H1 (cell line): ENCODE measurements around the gene DARS1. TPM values are rescaled to one million over a fixed set of nuclear protein-coding genes. Genes with fewer than 3 reads are reported as not detected.

Experiments
- CTCF ChIA-PET: fragments of 300-600 bp; sonication (Branson Sonifier 250); formaldehyde crosslinking; loops from one replicate; lab custom pipeline; 2021; ENCODE audit not compliant: partially characterized antibody; lab: Charles Lee
- POLR2A ChIA-PET: fragments of 300-600 bp; sonication (Branson Sonifier 250); formaldehyde crosslinking; loops from one replicate; lab custom pipeline; 2021; ENCODE audit warnings: inconsistent platforms; ENCODE audit not compliant: partially characterized antibody; lab: Charles Lee
- DNase-seq, 2 experiments: peaks; one replicate each; pipeline versions ENCODE4 v3.0.0 to v3.0.0-alpha.2; 2010 to 2022; ENCODE audit warnings: low spot score in 2 of 2, low read depth in 1 of 2, mixed read lengths in 1 of 2
- FAIRE-seq: peaks from 2 replicates; lab custom pipeline; 2011; peaks lifted over from hg19 to GRCh38; lab: Jason Lieb, UNC
- H2AFZ ChIP-seq: 2 replicates; pipeline ENCODE4 v1.8.1; 2012; ENCODE audit warnings: low read length, inconsistent platforms
- H2AK5ac ChIP-seq: 2 replicates; pipeline ENCODE4 v1.6.1; 2013; ENCODE audit warnings: low read depth, low read length
- H2BK120ac ChIP-seq: replicated peaks from 2 replicates; pipeline ENCODE3; 2013; ENCODE audit warnings: low read depth, low read length, inconsistent platforms
- H2BK12ac ChIP-seq: 2 replicates; pipeline ENCODE4 v1.6.1; 2013; ENCODE audit warnings: low read depth, low read length
- H2BK15ac ChIP-seq: 2 replicates; pipeline ENCODE4 v1.6.1; 2013; ENCODE audit warnings: low read length
- H2BK20ac ChIP-seq: 2 replicates; pipeline ENCODE4 v1.6.1; 2013; ENCODE audit warnings: low read length
- H2BK5ac ChIP-seq: 2 replicates; pipeline ENCODE4 v1.6.1; 2013; ENCODE audit warnings: low read depth, low read length
- H3K14ac ChIP-seq: 2 replicates; pipeline ENCODE4 v1.6.1; 2013; ENCODE audit warnings: inconsistent platforms; ENCODE audit not compliant: insufficient read length
- H3K18ac ChIP-seq: 2 replicates; pipeline ENCODE4 v1.6.1; 2013; ENCODE audit warnings: low read length; ENCODE audit errors: extremely low read depth
- H3K23ac ChIP-seq: 2 replicates; pipeline ENCODE4 v1.6.1; 2013; ENCODE audit warnings: inconsistent platforms; ENCODE audit not compliant: insufficient read length
- H3K23me2 ChIP-seq: 2 replicates; pipeline ENCODE4 v1.6.1; 2013; ENCODE audit warnings: low read depth, low read length
- H3K27ac ChIP-seq: 2 replicates; pipeline ENCODE4 v1.6.1; 2011; ENCODE audit warnings: low read depth, low read length, inconsistent platforms
- H3K27me3 ChIP-seq, 4 experiments: replicated peaks in 1 of 4; 1 replicate in 1 of 4; 2 replicates in 3 of 4; pipeline versions ENCODE4 v1.6.1 to v1.8.1; 2011 to 2013; ENCODE audit warnings: low read length in 3 of 4, mild to moderate bottlenecking in 3 of 4, inconsistent platforms in 2 of 4, mixed read lengths in 2 of 4, moderate library complexity in 1 of 4; ENCODE audit not compliant: control insufficient read depth in 3 of 4, insufficient read depth in 3 of 4; ENCODE audit errors: extremely low read depth in 1 of 4
- H3K36me3 ChIP-seq, 4 experiments: 2 replicates each; pipeline versions ENCODE4 v1.6.1 to v1.8.1; 2011 to 2013; ENCODE audit warnings: mild to moderate bottlenecking in 4 of 4, low read length in 3 of 4, moderate library complexity in 2 of 4, control low read depth in 1 of 4, inconsistent platforms in 1 of 4; ENCODE audit not compliant: insufficient read depth in 4 of 4, control insufficient read depth in 2 of 4
- H3K4ac ChIP-seq: replicated peaks from 2 replicates; pipeline ENCODE3; 2013; ENCODE audit warnings: low read length, low read depth, mixed read lengths, inconsistent platforms; ENCODE audit not compliant: insufficient read length
- H3K4me1 ChIP-seq, 4 experiments: replicated peaks in 1 of 4; 1 replicate in 1 of 4; 2 replicates in 3 of 4; pipeline versions ENCODE4 v1.6.1 to v1.8.1; 2011 to 2013; ENCODE audit warnings: low read length in 3 of 4, inconsistent platforms in 2 of 4, mixed read lengths in 1 of 4; ENCODE audit not compliant: insufficient read depth in 4 of 4, control insufficient read depth in 3 of 4
- H3K4me2 ChIP-seq, 2 experiments: 2 replicates each; pipeline versions ENCODE4 v1.6.1 to v1.8.1; 2011 to 2013; ENCODE audit warnings: low read depth in 2 of 2, low read length in 2 of 2, control low read depth in 1 of 2, inconsistent platforms in 1 of 2, mild to moderate bottlenecking in 1 of 2; ENCODE audit not compliant: insufficient read depth in 1 of 2
- H3K4me3 ChIP-seq, 4 experiments: fragments of 200-600, 300-600 bp in 1 of 4; sonication (generic), shearing (Covaris generic), sonication (Bioruptor Twin) in 1 of 4; 2 replicates each; pipeline versions ENCODE4 v1.5.1 to v1.8.1; 2011 to 2016; ENCODE audit warnings: low read length in 4 of 4, low read depth in 3 of 4, control low read depth in 2 of 4, inconsistent platforms in 2 of 4, mild to moderate bottlenecking in 2 of 4, mixed read lengths in 1 of 4, moderate library complexity in 1 of 4; ENCODE audit not compliant: insufficient read depth in 2 of 4; ENCODE audit errors: extremely low read depth in 1 of 4
- H3K56ac ChIP-seq: replicated peaks from 2 replicates; pipeline ENCODE3; 2013; ENCODE audit warnings: low read depth, mild to moderate bottlenecking, mixed read lengths, low read length, inconsistent platforms; ENCODE audit not compliant: insufficient read length
- H3K79me1 ChIP-seq: 2 replicates; pipeline ENCODE4 v1.6.1; 2013; ENCODE audit warnings: low read depth, low read length, control low read depth
- H3K79me2 ChIP-seq, 2 experiments: 2 replicates each; pipeline versions ENCODE4 v1.6.1 to v1.8.1; 2012 to 2013; ENCODE audit warnings: low read length in 2 of 2, mild to moderate bottlenecking in 2 of 2, inconsistent platforms in 1 of 2; ENCODE audit not compliant: insufficient read depth in 2 of 2, control insufficient read depth in 1 of 2
- H3K9ac ChIP-seq, 4 experiments: replicated peaks in 1 of 4; 1 replicate in 1 of 4; 2 replicates in 3 of 4; pipeline versions ENCODE4 v1.6.1 to v1.8.1; 2011 to 2013; ENCODE audit warnings: low read depth in 3 of 4, low read length in 3 of 4, control low read depth in 2 of 4, mild to moderate bottlenecking in 2 of 4, moderate library complexity in 2 of 4, inconsistent platforms in 1 of 4; ENCODE audit errors: extremely low read depth in 1 of 4
- H3K9me3 ChIP-seq, 2 experiments: 2 replicates each; pipeline versions ENCODE4 v1.6.1 to v1.8.1; 2012 to 2013; ENCODE audit warnings: mild to moderate bottlenecking in 2 of 2, moderate library complexity in 2 of 2, control low read depth in 1 of 2, inconsistent platforms in 1 of 2, low read depth in 1 of 2, low read length in 1 of 2, mixed read lengths in 1 of 2; ENCODE audit not compliant: insufficient read depth in 2 of 2
- H4K20me1 ChIP-seq, 2 experiments: replicated peaks in 1 of 2; 2 replicates each; pipeline versions ENCODE3 to v1.8.1; 2011 to 2013; ENCODE audit warnings: inconsistent platforms in 2 of 2, low read length in 2 of 2, mild to moderate bottlenecking in 1 of 2; ENCODE audit not compliant: insufficient read depth in 2 of 2, control insufficient read depth in 1 of 2
- H4K5ac ChIP-seq: 2 replicates; pipeline ENCODE4 v1.6.1; 2013; ENCODE audit warnings: low read length, low read depth, mixed read lengths, inconsistent platforms; ENCODE audit not compliant: insufficient read length
- H4K8ac ChIP-seq: 2 replicates; pipeline ENCODE4 v1.8.0; 2013; ENCODE audit warnings: mild to moderate bottlenecking, moderate library complexity, low read length, inconsistent platforms; ENCODE audit not compliant: insufficient read depth; ENCODE audit errors: extremely low read depth
- H4K91ac ChIP-seq: replicated peaks from 2 replicates; pipeline ENCODE3; 2013; ENCODE audit warnings: low read length, mixed read lengths, inconsistent platforms; ENCODE audit not compliant: insufficient read length
- CBX5 ChIP-seq: fragments of 300-800, 300-1000 bp; sonication (generic); IDR thresholded peaks from 2 replicates; pipeline ENCODE4 v1.7.1; 2016; ENCODE audit warnings: antibody characterized with exemption, low read length, low read depth
- EGR1 ChIP-seq: IDR thresholded peaks from 2 replicates; pipeline ENCODE4 v1.6.1; 2011; ENCODE audit warnings: low read depth, low read length, borderline replicate concordance
- EZH2 ChIP-seq: fragments of 200-600 bp; sonication (generic); IDR thresholded peaks from 2 replicates; pipeline ENCODE4 v1.7.1; 2012; ENCODE audit warnings: low read depth, mild to moderate bottlenecking, moderate library complexity, low read length, inconsistent platforms; ENCODE audit not compliant: severe bottlenecking
- FOSL1 ChIP-seq: IDR thresholded peaks from 2 replicates; pipeline ENCODE4 v1.6.1; 2011; ENCODE audit warnings: mild to moderate bottlenecking, low read depth, low read length, moderate library complexity; ENCODE audit not compliant: insufficient read depth
- GTF2F1 ChIP-seq: IDR thresholded peaks from 2 replicates; pipeline ENCODE4 v1.6.1; 2012; ENCODE audit warnings: low read depth, low read length, improper control_type of control experiment, borderline replicate concordance
- RAD21 ChIP-seq, 2 experiments: IDR thresholded peaks in 1 of 2; conservative IDR thresholded peaks in 1 of 2; 2 replicates each; pipeline ENCODE4 v1.6.1; 2011; ENCODE audit warnings: low read depth in 2 of 2, low read length in 2 of 2, improper control_type of control experiment in 1 of 2, inconsistent platforms in 1 of 2, mild to moderate bottlenecking in 1 of 2, moderate library complexity in 1 of 2
- RFX5 ChIP-seq: IDR thresholded peaks from 2 replicates; pipeline ENCODE4 v1.6.1; 2011; ENCODE audit warnings: low read depth, low read length, improper control_type of control experiment, borderline replicate concordance
- WGBS, 2 experiments: shearing (Covaris generic) in 1 of 2; methylation state at CpG; one replicate each; pipeline versions ENCODE4 v1.1.6 to v1.1.7; 2013 to 2015; ENCODE audit warnings: low lambda C conversion rate in 2 of 2, mixed read lengths in 2 of 2, inconsistent platforms in 1 of 2, low coverage in 1 of 2, missing lambda C conversion rate in 1 of 2; ENCODE audit not compliant: insufficient replicate concordance in 2 of 2, insufficient coverage in 1 of 2, insufficient read length in 1 of 2; ENCODE audit errors: extremely low coverage in 1 of 2, missing lambda C conversion rate in 1 of 2; 5-methylcytosine and 5-hydroxymethylcytosine counted together
- polyA plus RNA-seq, 7 experiments: library from polyadenylated mRNA; depleted of rRNA in 3 of 7; stranded (reverse) in 5 of 7; unstranded in 2 of 7; fragments of >200 nt in 5 of 7; fragments of 200-250 nt in 2 of 7; gene quantifications; 1 replicate in 5 of 7; 2 replicates in 1 of 7; 4 replicates in 1 of 7; pipeline versions ENCODE4 v1.2.1 to v1.2.3, GENCODE V29; 2011 to 2013; ENCODE audit warnings: missing spikeins in 2 of 7, mixed read lengths in 2 of 7
- total RNA-seq: library from RNA; stranded (reverse); fragmentation: NEBNext Ultra II Directional; extraction: Animal tissue kit (Norgen Biotek cat#: 25700); gene quantifications from 2 replicates; pipeline ENCODE4 v1.2.1, GENCODE V29; 2021

The DARS1 gene
- total and polyA plus RNA-seq, 2 of the 8 experiments (the other 6 are each of a cell fraction or from before 2014, with no cell fraction given): 61.7 to 85.9 TPM

- Histone ChIP-seq H3K4me3 (no peak overlapping the region), H3K14ac (no peak overlapping the region), H2AFZ (no peak overlapping the region), H2BK120ac (no peak overlapping the region), H3K36me3 (no peaks in the 10 kb centered on the region), H4K20me1 (peaks cover 0 to 3% of the 10 kb centered on the region in 2 experiments), H2BK12ac (no peak overlapping the region), H3K79me1 (peaks cover 2% of the 10 kb centered on the region; the same call in 1 of the 2 replicates), H4K91ac (no peak overlapping the region), H3K23ac (no peak overlapping the region), H3K79me2 (peaks cover 0 to 44% of the 10 kb centered on the region in 2 experiments; a peak in 2 of 4 replicates), H3K56ac (no peak overlapping the region), H4K5ac (no peak overlapping the region), H2BK20ac (no peak overlapping the region), H3K4me1 (peaks cover 0 to 2% (median 0%) of the 10 kb centered on the region in 4 experiments; a peak in 1 of 7 replicates), H2BK15ac (no peak overlapping the region), H4K8ac (no peak overlapping the region), H3K23me2 (no peaks in the 10 kb centered on the region), H3K27ac (no peak overlapping the region), H3K4me2 (no peak overlapping the region), H2AK5ac (no peak overlapping the region), H3K9me3 (no peaks in the 10 kb centered on the region), H3K18ac (no peak overlapping the region), H2BK5ac (no peak overlapping the region), H3K9ac (no peak overlapping the region), H3K4ac (no peak overlapping the region), H3K27me3 (no peaks in the 10 kb centered on the region)
- no peak for DNase-seq
- CTCF ChIA-PET: interaction anchor here (0.6 to 0.7 kb wide), 3 partner anchors 30 to 237 kb away, joined by 3 read pairs; no protein-coding TSS in a partner anchor
- POLR2A ChIA-PET: no interaction called here
- FAIRE-seq: no peak
- 90% methylated on average over 9 of the region's 9 CpGs; no CpG with 5 or more reads in 1 of the 2 experiments for WGBS, 2 experiments
- TF ChIP-seq RAD21 (IDR thresholded peaks at IDR 0.05 in 1 of 2, conservative IDR thresholded peaks at IDR 0.05 in 1 of 2; ENCODE audit: low read depth in 2 of 2, low read length in 2 of 2): no peak
- no peak for TF ChIP-seq GTF2F1
- TF ChIP-seq CBX5: no peak
- TF ChIP-seq FOSL1: no peak
- no peak for TF ChIP-seq RFX5
- no peak for TF ChIP-seq EZH2
- TF ChIP-seq EGR1: no peak
Observed at GRCh38 chr2:135948642-135949355, 36.6 kb downstream of the DARS1 start.
